ENCODE data around the gene PRR20D.

GRCh38 chr13:57123681-57124080 is 36.8 kb upstream of the PRR20D start:
- TF ChIP-seq GATA2 (IDR thresholded peaks at IDR 0.05; ENCODE audit: low read depth, low read length) (no peak), GATA3 (IDR thresholded peaks at IDR 0.05; ENCODE audit: low read depth, low read length) (no peak)

Measured in SH-SY5Y (cell line).